Measurements from ENCODE around the gene CTSC.

GRCh38 chr11:88305430-88305829 lies 32.1 kb downstream of the CTSC start:
- TF ChIP-seq CTCF (IDR thresholded peaks at IDR 0.05; ENCODE audit: insufficient read depth, low read depth, low read length) (no peak), EZH2 (IDR thresholded peaks at IDR 0.05; ENCODE audit: insufficient read depth, low read length) (no peak)

Data from astrocyte (in vitro differentiated cells and primary cell).